GM19099 (cell line): Measurements from ENCODE around the gene C4orf51.

Source experiments
- POLR2A ChIP-seq: IDR thresholded peaks from 3 replicates; pipeline ENCODE4 v1.6.1; 2011; ENCODE audit warnings: low read depth; ENCODE audit not compliant: insufficient read length; ENCODE audit errors: extremely low read depth

C4orf51 gene

GRCh38 chr4:145694929-145695328 is 15.0 kb downstream of the C4orf51 start:
- TF ChIP-seq POLR2A = no peak

- no peak for TF ChIP-seq POLR2A
Measured at GRCh38 chr4:145697332-145697731, 17.4 kb downstream of the C4orf51 start.

DNA sequence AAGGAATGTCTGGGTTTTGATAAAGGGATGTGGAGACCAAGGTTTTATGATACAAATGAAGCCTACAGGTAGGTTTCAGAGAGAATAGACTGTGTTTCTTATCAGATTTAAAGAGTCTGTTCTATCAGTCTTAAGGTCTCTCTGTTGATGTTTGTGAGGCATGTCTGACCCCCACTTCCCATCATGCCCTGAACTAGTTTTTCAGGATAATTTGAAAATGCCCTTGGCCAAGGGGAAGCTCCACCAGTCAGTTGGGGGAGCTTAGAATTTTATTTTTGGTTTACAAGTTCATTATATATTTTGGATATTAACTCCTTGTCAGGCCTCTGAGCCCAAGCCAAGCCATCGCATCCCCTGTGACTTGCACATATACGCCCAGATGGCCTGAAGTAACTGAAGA is 18.6 kb downstream of the C4orf51 start:
- TF ChIP-seq POLR2A = no peak

DNA sequence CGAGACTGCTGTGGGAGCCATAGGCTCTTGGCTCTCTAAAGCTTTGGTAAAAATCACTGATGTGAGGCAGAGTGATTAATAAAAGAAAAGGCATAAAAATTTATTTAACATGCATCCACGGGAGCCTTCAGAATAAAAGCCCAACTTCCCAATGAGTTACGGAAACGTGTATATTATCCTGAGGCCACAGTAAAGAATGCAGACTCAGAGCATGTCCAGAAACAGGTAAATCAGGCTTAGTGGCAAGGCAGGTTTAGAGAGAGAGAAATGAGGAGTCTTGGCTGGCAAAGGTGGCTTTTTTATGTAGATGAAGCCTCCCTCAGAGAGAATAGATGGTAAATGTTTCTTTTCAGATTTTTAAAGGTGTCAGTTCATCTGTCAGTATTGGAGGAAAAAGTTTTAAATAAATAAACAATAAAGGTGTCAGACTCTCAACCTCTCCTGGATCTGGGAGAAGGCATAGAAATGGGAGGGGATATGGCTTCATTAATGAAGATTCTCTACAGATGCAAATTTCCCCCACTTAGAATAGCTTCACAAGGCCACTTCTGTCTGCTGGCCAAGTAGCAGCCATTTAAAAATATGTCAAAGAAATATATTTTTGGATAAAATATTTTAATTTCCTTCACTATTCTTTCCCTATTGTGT is 24.0 kb downstream of the C4orf51 start:
- no peak for TF ChIP-seq POLR2A

DNA sequence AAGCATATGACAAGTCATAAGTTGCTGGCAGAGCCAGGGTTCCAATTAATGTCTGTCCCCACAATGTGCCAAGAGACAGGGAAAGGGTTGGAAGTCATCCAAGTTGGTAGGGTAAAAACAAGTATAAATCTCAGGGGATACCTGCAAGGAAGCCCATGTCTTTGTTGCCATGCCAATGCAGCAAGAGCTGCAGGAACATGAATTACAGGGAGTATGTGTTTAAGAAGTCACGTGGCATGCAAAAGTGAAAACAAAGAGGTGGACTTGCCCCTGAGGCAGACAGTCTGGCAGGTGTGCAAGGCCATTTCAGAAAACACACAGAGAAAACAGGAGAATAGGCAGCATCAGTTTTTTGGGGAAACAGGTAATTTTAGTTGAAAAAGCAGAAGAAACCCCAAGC is 29.4 kb downstream of the C4orf51 start:
- TF ChIP-seq POLR2A = no peak

DNA sequence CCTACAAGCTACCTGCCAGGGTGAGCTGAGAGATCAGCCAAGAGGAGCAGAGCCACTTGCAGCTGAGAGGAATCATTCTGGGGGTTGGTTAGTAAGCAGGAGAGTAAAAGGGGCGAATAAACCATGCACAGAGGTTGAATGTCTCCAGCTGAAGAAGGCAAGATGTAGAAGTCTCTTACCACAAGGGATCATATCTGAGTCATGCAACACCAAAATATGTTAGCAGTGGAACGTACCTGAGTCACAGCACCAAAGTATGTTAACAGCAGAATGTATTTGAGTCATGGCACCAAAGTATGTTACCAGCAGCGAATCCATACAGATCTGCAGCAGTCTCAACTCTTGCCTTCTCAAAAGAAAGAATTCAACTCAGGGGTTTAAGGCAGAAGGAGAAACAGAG is 29.9 kb downstream of the C4orf51 start:
- TF ChIP-seq POLR2A = no peak

DNA sequence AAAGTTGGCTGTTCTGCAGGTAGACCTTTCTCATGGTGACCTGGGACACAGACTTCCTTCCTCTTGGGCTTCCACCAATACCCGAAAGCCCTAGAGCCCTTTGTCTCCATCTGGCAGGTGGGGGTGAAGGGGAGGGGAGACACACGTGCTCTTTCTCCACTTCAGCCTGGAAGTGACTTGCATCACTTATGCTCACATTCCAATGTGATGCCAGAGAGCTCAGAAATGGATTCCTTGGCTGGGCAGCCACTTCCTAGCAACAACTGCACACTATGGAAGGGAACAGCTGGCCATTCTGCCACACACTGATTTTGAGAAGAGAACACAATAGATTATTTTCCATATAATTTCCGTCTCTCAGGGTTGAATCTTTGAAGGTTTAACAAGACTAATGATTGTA is 36.3 kb downstream of the C4orf51 start:
- no peak for TF ChIP-seq POLR2A

DNA sequence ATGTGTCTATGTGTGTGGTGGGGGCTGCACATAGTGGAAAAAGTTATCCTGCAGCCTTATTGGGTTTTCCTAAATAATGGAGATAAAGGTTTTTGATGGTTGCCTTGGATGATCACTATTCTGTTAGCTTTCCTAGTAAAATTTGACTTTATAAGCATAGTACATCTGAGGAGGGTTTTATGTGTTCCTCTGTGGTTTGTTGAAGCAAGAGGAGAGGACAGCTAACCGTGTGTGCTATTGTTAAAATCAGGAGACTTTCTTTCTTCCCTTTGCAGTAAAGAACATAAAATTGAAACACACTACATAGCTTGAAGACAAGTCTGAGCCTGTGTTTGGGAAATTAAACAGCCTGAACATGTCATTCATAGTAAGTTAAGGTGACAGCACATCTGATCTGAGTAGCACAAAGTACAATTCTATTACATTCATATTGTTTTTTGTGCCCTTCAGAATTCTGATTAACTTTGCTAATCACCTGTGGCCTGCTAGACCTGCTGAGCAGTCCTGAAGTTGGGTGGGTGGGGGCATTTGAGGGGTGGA is 36.8 kb downstream of the C4orf51 start:
- no peak for TF ChIP-seq POLR2A

DNA sequence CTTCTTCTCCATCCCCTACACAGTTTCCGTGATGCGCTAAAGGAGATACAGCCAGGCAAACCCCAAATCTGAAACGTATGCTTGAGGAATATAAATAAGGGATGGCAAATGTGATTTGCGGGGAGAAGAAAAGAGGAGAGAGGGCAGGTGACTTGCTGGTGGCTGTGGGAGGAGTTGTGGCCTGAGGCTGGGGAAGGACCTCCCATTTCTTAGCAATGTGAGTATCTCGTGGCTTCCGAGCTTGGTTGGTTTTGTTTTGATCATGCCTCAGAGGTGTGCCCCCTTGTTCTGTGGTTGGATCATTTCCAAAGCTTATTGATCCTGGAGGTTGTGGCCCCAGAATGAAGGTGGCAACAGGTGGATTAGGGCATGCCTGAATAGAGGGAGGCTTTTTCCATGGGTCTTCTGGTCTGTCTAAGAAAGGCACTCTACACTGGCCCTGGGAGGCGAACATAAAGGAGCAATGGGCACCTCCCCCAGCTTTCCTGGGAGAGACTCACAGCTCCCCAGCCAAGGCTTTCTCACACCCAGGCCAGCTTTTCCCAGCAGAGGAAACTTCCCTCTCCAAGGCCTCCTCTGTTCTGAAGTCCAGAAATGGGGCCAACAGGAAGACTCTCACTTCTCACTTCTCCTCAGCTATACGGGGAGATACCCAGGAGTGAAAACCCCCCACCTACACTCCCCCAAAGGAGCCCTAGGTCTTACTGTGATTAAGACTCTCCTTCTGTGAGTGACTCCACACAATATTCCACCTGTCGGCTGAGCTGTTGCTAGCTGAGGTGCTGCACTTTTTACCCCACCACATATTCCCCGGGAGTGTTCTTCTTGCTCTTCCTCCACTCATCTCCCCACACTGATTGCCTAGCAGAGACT is 40.0 kb downstream of the C4orf51 start:
- TF ChIP-seq POLR2A = peak; percentile 18

GRCh38 chr4:145720656-145721055 is 40.7 kb downstream of the C4orf51 start:
- no peak for TF ChIP-seq POLR2A

DNA sequence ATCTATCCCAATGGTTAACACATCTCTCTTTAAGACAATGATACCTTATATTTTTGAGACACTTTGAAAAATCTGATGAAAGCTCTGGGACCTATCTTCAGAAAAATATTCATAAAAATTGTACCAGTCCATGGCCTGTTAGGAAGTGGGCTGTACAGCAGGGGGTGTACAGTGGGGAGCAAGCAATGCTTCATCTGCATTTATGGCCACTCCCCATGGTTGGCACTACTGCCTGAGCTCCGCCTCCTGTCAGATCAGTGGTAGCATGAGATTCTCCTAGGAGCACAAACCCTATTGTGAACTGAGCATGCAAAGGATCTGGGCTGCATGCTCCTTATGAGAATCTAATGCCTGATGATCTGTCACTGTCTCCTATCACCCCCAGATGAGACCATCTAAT is 42.6 kb downstream of the C4orf51 start:
- TF ChIP-seq POLR2A = no peak

DNA sequence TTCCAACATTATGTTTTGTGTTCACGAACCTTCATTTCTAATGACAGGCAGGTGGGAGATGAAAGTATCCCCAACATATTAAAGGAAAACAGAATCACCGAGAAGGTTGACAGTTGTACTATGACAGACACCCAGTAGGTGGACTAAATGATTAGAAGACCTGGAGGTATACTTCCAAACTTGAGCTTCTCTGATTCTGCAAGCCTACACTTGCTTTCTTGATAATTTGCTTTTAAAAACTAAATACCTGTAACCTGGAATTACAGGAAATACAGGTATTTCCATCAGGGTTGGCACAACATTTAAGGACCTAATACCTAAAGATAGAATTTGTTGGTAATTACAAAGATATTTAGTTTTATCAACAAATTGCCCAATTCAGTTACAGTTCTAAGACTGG is 43.4 kb downstream of the C4orf51 start:
- no peak for TF ChIP-seq POLR2A

GRCh38 chr4:145730026-145730425 is 50.1 kb downstream of the C4orf51 start:
- TF ChIP-seq POLR2A = no peak

GRCh38 chr4:145731028-145731427 is 51.1 kb downstream of the C4orf51 start:
- TF ChIP-seq POLR2A = no peak

GRCh38 chr4:145732001-145732815 is 52.3 kb downstream of the C4orf51 start:
- TF ChIP-seq POLR2A = no peak
